HG03045 (cell line): ENCODE results near the gene KIF5B.

Experiments
- ATAC-seq: cut with Tn5 transposase; IDR thresholded peaks from one replicate; pipeline ENCODE4 v1.9.1; 2021; ENCODE audit warnings: mild to moderate bottlenecking, moderate library complexity; ENCODE audit not compliant: unreplicated experiment

The KIF5B gene

DNA sequence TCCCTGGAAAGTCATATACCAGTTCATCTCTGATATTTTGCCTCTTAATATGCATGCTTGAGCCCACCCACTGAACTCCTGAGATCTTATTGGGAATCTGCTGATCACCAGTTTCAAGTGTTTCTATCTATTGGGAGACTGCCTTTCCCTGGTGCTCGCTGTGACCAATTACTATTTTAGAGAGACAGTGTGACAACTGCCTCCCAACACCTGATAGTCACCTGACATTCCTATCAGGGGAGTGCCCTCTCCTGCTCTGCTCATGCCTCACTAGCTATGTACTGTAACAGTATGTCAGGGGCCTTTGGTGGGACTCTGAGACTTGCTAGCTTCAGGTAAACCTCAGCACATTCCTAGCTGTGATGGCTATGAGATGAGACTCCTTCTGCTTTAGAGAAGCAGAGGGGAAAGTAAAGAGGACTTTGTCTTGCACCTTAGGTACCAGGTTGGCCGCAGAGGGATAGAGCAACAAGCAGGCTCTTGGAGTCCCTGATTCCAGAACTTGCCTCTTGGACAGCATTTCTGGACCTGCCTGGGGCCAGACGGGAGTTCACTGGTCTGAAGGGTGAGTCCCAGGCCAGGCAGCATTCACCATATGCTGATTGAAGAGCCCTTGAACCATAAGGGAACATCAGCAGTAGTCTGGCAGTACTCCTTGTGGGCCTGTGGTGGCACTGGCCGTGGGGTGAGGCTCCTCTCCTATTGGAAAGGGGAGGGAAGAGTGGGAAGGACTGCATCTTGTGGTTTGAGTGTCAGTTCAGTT lies 93.2 kb downstream of the KIF5B start:
- no peak for ATAC-seq

DNA sequence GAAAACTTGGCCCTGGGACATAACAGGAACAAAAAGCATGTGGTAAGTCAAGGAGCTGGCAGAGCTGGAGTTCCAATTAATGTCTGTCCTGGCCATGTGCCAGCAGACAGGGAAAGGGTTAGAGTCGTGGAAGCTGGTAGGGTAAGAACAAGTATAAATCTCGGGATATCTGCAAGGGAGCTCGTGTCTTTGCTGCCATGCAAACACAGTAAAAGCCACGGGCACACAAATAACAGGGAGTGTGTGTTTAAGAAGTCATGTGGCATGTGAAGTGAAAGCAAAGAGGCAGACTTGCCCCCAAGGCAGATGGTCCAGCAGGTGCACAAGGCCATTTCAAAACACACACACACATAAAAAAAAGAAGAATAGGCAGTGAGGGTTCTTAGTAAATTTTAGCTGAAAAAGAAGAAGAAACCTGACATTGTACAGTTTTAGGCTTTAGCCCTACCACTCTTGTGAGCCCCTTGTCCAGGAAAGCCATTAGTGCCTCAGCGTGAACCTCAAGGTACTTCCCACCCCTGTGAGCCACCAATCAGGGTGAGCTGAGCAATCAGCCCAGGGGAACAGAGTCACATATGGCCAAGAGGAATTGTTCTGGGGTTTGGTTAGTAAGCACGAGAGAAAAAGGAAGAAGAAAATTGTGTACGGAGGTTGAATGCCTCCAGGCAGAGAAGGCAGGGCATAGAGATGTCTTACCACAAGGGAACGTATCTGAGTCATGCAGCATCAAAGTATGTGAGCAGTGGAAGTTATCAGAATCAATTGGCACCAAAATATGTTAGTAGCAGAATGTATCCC lies 94.7 kb downstream of the KIF5B start:
- ATAC-seq = no peak

DNA sequence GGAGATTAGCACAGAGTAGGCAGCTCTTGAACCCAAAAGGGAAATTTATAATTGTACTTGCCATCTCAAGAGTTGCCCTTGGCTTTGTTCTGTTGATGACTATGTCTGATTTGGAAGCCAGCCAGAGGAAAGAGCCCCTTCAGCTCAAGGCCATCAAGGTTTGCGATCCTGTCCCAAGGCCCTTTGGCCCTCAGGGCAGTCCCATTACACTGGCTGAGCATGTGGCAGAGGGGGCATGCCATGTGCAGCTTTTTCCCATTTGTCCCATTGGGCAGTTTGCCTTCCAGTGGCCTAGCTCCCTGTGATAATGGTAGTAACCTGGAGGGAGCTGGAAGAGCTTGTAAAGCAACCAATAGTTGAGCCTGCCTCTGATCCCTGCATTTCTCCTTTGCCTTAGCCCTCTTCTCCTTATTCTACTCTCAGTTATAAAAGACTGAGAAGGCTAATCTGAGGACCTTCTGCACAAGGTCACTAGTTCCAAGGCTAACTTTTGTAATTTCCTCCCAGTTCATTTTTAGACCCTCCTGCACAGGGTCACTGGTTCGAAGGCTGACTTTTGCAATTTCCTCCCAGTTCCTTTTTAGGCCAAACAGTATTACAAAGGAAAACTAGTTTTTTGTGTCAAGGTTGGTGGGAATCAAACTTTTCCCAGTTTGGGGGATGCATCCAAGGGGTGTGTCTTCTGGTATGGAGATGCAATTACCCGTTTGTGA lies 96.6 kb downstream of the KIF5B start:
- ATAC-seq = no peak
